Measurements from ENCODE around the gene BEGAIN.

- TF ChIP-seq CTCF (IDR thresholded peaks at IDR 0.05; ENCODE audit: borderline replicate concordance, extremely low read depth, low read length, poor library complexity, severe bottlenecking) (no peak), EZH2 (IDR thresholded peaks at IDR 0.05; ENCODE audit: borderline replicate concordance, low read depth, low read length, severe bottlenecking) (no peak)
Measured at GRCh38 chr14:100558226-100558625, 29.0 kb downstream of the BEGAIN start.

Data from DND-41 (cell line).